ENCODE results near the gene SSR1. TPM values are rescaled to one million over a fixed set of nuclear protein-coding genes. Genes with fewer than 3 reads are reported as not detected.

The SSR1 gene
- total RNA-seq, 4 donors from 2014 or later, result 55.9 to 113 (median 74.8) TPM

- no peak for DNase-seq
- no peaks in the 10 kb centered on the region for H3K27me3 ChIP-seq
- peaks cover 0 to 9% of the 10 kb centered on the region in 2 donors for H3K36me3 ChIP-seq
- peak overlapping the region in 1 of 3 donors; percentile 71 for H3K27ac ChIP-seq
- no peak overlapping the region for H3K4me3 ChIP-seq (replicated peaks in 1 of 3)
- TF ChIP-seq POLR2A (IDR thresholded peaks at IDR 0.05), result no peak
- H3K4me1 ChIP-seq, result peaks cover 26 to 50% of the 10 kb centered on the region in 2 donors
- intact Hi-C loops (cut with DNase I), result loop anchor here (10.0 kb wide), 2 partner anchors 516 to 556 kb away; no protein-coding TSS in a partner anchor
- H3K9me3 ChIP-seq, result no peaks in the 10 kb centered on the region
- WGBS, 2 donors, result 92 to 94% methylated on average over 9 of the region's 9 CpGs
Observed at GRCh38 chr6:7240351-7240750, 72.6 kb downstream of the SSR1 start.

GRCh38 chr6:7239590-7239948 is 73.4 kb downstream of the SSR1 start:
- H3K36me3 ChIP-seq, result peaks cover 0 to 9% of the 10 kb centered on the region in 2 donors
- intact Hi-C loops (cut with DNase I), result no loop called here
- no peaks in the 10 kb centered on the region for H3K27me3 ChIP-seq
- H3K9me3 ChIP-seq, result no peaks in the 10 kb centered on the region
- TF ChIP-seq CTCF (IDR thresholded peaks at IDR 0.05) (no peak), POLR2A (IDR thresholded peaks at IDR 0.05) (no peak)
- H3K4me1 ChIP-seq, result peaks cover 30 to 56% of the 10 kb centered on the region in 2 donors
- no peak for DNase-seq
- 87 to 91% methylated on average over 5 of the region's 5 CpGs for WGBS, 2 donors
- H3K4me3 ChIP-seq (replicated peaks in 1 of 3), result no peak overlapping the region
- peak overlapping the region in 2 of 3 donors; percentile 59 to 77 for H3K27ac ChIP-seq

GRCh38 chr6:7238900-7239589 is 74.0 kb downstream of the SSR1 start:
- intact Hi-C loops (cut with DNase I), result no loop called here
- TF ChIP-seq POLR2A (IDR thresholded peaks at IDR 0.05), result no peak
- peak; percentile 46 to 83 (median 69) for TF ChIP-seq CTCF (IDR thresholded peaks at IDR 0.05)
- Histone ChIP-seq H3K4me1 (peaks cover 30 to 56% of the 10 kb centered on the region in 2 donors), H3K4me3 (replicated peaks in 1 of 3) (no peak overlapping the region), H3K27me3 (no peaks in the 10 kb centered on the region), H3K27ac (peak overlapping the region in 2 of 3 donors; percentile 59 to 77), H3K9me3 (no peaks in the 10 kb centered on the region), H3K36me3 (peaks cover 0 to 9% of the 10 kb centered on the region in 2 donors)
- 42 to 45% methylated on average over 9 to 10 of the region's 10 CpGs for WGBS, 2 donors
- peak; percentile 96 to 97 for DNase-seq

GRCh38 chr6:7238526-7238899 is 74.5 kb downstream of the SSR1 start:
- no peaks in the 10 kb centered on the region for H3K9me3 ChIP-seq
- no peak for DNase-seq
- H3K4me3 ChIP-seq (replicated peaks in 1 of 3), result no peak overlapping the region
- H3K27ac ChIP-seq, result peak overlapping the region in 2 of 3 donors; percentile 59 to 77
- TF ChIP-seq CTCF (IDR thresholded peaks at IDR 0.05), result no peak
- TF ChIP-seq POLR2A (IDR thresholded peaks at IDR 0.05), result no peak
- intact Hi-C loops (cut with DNase I), result no loop called here
- peaks cover 30 to 56% of the 10 kb centered on the region in 2 donors for H3K4me1 ChIP-seq
- WGBS, 2 donors, result 89 to 93% methylated on average over 5 of the region's 5 CpGs
- no peaks in the 10 kb centered on the region for H3K27me3 ChIP-seq
- peaks cover 2 to 9% of the 10 kb centered on the region in 2 donors for H3K36me3 ChIP-seq

- H3K36me3 ChIP-seq, result peaks cover 2 to 9% of the 10 kb centered on the region in 2 donors
- no peaks in the 10 kb centered on the region for H3K9me3 ChIP-seq
- peaks cover 25 to 48% of the 10 kb centered on the region in 2 donors for H3K4me1 ChIP-seq
- H3K4me3 ChIP-seq (replicated peaks in 1 of 3), result no peak overlapping the region
- peak overlapping the region in 2 of 3 donors; percentile 7 to 77 for H3K27ac ChIP-seq
- no peaks in the 10 kb centered on the region for H3K27me3 ChIP-seq
- no peak for DNase-seq
- TF ChIP-seq POLR2A (IDR thresholded peaks at IDR 0.05), result no peak
- TF ChIP-seq CTCF (IDR thresholded peaks at IDR 0.05), result no peak
- intact Hi-C loops (cut with DNase I), result no loop called here
- 91 to 95% methylated on average over 8 of the region's 8 CpGs for WGBS, 2 donors
Observed at GRCh38 chr6:7237653-7238188, 75.3 kb downstream of the SSR1 start.

All from thyroid gland (tissue), 4 donors.